ENCODE measurements around the gene UXT. TPM values are rescaled to one million over a fixed set of nuclear protein-coding genes. Genes with fewer than 3 reads are reported as not detected.
A peak's percentile ranks its signal among the peaks of the same experiment; 100 is the strongest.

The UXT gene, protein sequence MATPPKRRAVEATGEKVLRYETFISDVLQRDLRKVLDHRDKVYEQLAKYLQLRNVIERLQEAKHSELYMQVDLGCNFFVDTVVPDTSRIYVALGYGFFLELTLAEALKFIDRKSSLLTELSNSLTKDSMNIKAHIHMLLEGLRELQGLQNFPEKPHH
- total RNA-seq: 92.0 and 98.5 TPM in 2 replicates
- long read RNA-seq, transcript UXT-201 (7 exons, 574 nt): major isoform, 12 of 19 reads
- long read RNA-seq, partial matches to known transcripts: 4 of 19 reads
- long read RNA-seq, other reads (novel, unspliced or antisense): 1 of 19 reads

GRCh38 chrX:47658684-47659420, at the start of gene UXT:
TSS of gene UXT (minus strand) at chrX:47659180. CDS start at chrX:47658927, 253 bp downstream.
- Mint-ChIP-seq H3K36me3 (ENCODE audit: insufficient read depth) (peaks cover 8% of the 10 kb centered on the region), H3K4me1 (ENCODE audit: low read depth) (no peaks in the 10 kb centered on the region), H3K27me3 (no peaks in the 10 kb centered on the region), H3K9me3 (ENCODE audit: low read depth) (peaks cover 25% of the 10 kb centered on the region), H3K4me3 (ENCODE audit: low read depth) (peak within 1 kb of the TSS; percentile 92), H3K27ac (peak within 1 kb of the TSS; percentile 100)
- DNase-seq (ENCODE audit: low spot score, unreplicated experiment): peak; percentile 77
- TF ChIP-seq CTCF (IDR thresholded peaks at IDR 0.05; ENCODE audit: unreplicated experiment): no peak

GRCh38 chrX:47707031-47707780, 48.2 kb upstream of the UXT start:
- Mint-ChIP-seq H3K27me3 (no peaks in the 10 kb centered on the region), H3K36me3 (ENCODE audit: insufficient read depth) (no peaks in the 10 kb centered on the region), H3K9me3 (ENCODE audit: low read depth) (peaks cover 10% of the 10 kb centered on the region), H3K4me3 (ENCODE audit: low read depth) (no peak overlapping the region), H3K4me1 (ENCODE audit: low read depth) (no peaks in the 10 kb centered on the region), H3K27ac (no peak overlapping the region)
- no peak for DNase-seq (ENCODE audit: low spot score, unreplicated experiment)
- no peak for TF ChIP-seq CTCF (IDR thresholded peaks at IDR 0.05; ENCODE audit: unreplicated experiment)

- no peak for TF ChIP-seq CTCF (IDR thresholded peaks at IDR 0.05; ENCODE audit: unreplicated experiment)
- Mint-ChIP-seq H3K4me1 (ENCODE audit: low read depth) (no peaks in the 10 kb centered on the region), H3K4me3 (ENCODE audit: low read depth) (no peak overlapping the region), H3K27me3 (no peaks in the 10 kb centered on the region), H3K27ac (no peak overlapping the region), H3K9me3 (ENCODE audit: low read depth) (peaks cover 10% of the 10 kb centered on the region), H3K36me3 (ENCODE audit: insufficient read depth) (no peaks in the 10 kb centered on the region)
- no peak for DNase-seq (ENCODE audit: low spot score, unreplicated experiment)
These were observed 47.6 kb upstream of the UXT start for GRCh38 chrX:47706575-47706974.

DNA sequence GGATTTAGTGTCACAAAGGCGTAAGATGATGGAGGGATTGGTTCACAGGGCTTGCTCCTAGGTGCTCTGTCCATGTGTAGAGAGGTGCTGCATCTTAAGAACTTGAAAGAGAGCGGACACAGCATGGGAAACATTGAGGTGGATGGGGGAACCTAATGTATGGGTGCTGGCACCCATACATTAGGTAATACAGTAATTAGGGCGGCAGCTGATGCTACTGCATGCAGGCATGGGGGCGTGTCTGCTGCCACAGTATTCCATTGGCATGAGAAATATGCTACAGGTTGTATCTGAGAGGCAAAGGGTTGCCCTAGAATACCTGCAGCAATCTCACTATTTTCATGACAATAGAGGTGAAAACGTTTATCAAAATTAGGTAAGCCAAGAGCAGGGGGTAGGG, 45.8 kb upstream of the UXT start:
- H3K4me1 Mint-ChIP-seq (ENCODE audit: low read depth): no peaks in the 10 kb centered on the region
- no peak overlapping the region for H3K27ac Mint-ChIP-seq
- no peaks in the 10 kb centered on the region for H3K27me3 Mint-ChIP-seq
- TF ChIP-seq CTCF (IDR thresholded peaks at IDR 0.05; ENCODE audit: unreplicated experiment): no peak
- H3K36me3 Mint-ChIP-seq (ENCODE audit: insufficient read depth): no peaks in the 10 kb centered on the region
- no peak overlapping the region for H3K4me3 Mint-ChIP-seq (ENCODE audit: low read depth)
- no peak for DNase-seq (ENCODE audit: low spot score, unreplicated experiment)
- H3K9me3 Mint-ChIP-seq (ENCODE audit: low read depth): peaks cover 10% of the 10 kb centered on the region

DNA sequence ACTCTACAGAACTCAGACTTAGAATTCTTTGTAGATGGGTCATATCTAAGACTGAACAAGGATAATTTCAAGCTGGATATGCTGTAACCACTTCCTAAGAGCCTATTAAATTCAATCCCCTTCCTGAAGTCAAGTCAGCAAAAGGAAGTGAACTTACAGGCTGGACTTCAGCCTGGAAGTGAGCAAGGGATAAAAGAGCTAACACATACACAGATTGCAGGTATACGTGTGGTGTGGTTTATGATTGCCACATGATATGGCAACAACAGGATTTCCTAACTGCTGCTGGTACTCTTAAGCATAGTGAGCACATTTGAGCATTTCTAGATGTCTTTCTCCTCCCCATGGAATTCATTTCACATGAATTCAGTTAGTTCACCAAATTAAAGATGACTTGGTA, 38.2 kb upstream of the UXT start:
- no peak for DNase-seq (ENCODE audit: low spot score, unreplicated experiment)
- no peaks in the 10 kb centered on the region for H3K36me3 Mint-ChIP-seq (ENCODE audit: insufficient read depth)
- H3K4me3 Mint-ChIP-seq (ENCODE audit: low read depth): no peak overlapping the region
- H3K4me1 Mint-ChIP-seq (ENCODE audit: low read depth): no peaks in the 10 kb centered on the region
- H3K9me3 Mint-ChIP-seq (ENCODE audit: low read depth): peaks cover 16% of the 10 kb centered on the region
- no peak overlapping the region for H3K27ac Mint-ChIP-seq
- H3K27me3 Mint-ChIP-seq: no peaks in the 10 kb centered on the region
- no peak for TF ChIP-seq CTCF (IDR thresholded peaks at IDR 0.05; ENCODE audit: unreplicated experiment)

All from progenitor cell of endocrine pancreas (in vitro differentiated cells).